Cardiac muscle cell (in vitro differentiated cells and primary cell): ENCODE data around the gene OSBP2. TPM values are rescaled to one million over a fixed set of nuclear protein-coding genes. Genes with fewer than 3 reads are reported as not detected.

Source experiments
- DNase-seq, 2 donors: peaks; one replicate each; pipeline versions ENCODE4 v3.0.0 to v3.0.0-alpha.2; 2010 to 2017; ENCODE audit warnings: low read depth in 1 of 2, low spot score in 1 of 2
- H3K27ac ChIP-seq: fragments of 200-600 bp; sonication (generic); 2 replicates; pipeline ENCODE4 v1.5.1; 2016
- H3K27me3 ChIP-seq: fragments of 200-600 bp; sonication (generic); 2 replicates; pipeline ENCODE4 v1.6.0; 2016; ENCODE audit warnings: control low read depth
- H3K36me3 ChIP-seq: fragments of 200-600 bp; sonication (generic); 2 replicates; pipeline ENCODE4 v1.5.1; 2016; ENCODE audit warnings: control low read depth
- H3K4me1 ChIP-seq: fragments of 200-600 bp; sonication (generic); 2 replicates; pipeline ENCODE4 v1.8.1; 2017; ENCODE audit warnings: low read depth, mild to moderate bottlenecking, mixed run types
- H3K4me3 ChIP-seq: fragments of 200-600 bp; sonication (generic); 2 replicates; pipeline ENCODE4 v1.5.1; 2016; ENCODE audit warnings: mild to moderate bottlenecking
- H3K9me3 ChIP-seq: fragments of 200-600 bp; sonication (generic); 2 replicates; pipeline ENCODE4 v1.5.1; 2017; ENCODE audit warnings: low read depth, mild to moderate bottlenecking, control low read depth
- CTCF ChIP-seq: IDR thresholded peaks from 2 replicates; pipeline ENCODE4 v1.5.1; 2012; ENCODE audit warnings: low read depth, mild to moderate bottlenecking, low read length
- polyA plus RNA-seq: library from polyadenylated mRNA; unstranded; fragments of >200 nt; fragmentation: Nextera tagmentation; extraction: Ambion mirVana; gene quantifications from 2 replicates; pipeline ENCODE4 v1.2.1, GENCODE V29; 2016
- total RNA-seq: library from RNA; depleted of rRNA; stranded (reverse); fragments of >200 nt; gene quantifications from 2 replicates; pipeline ENCODE4 v1.2.3, GENCODE V29; 2016

Gene OSBP2
- total and polyA plus RNA-seq, 2 experiments from 2014 or later = 19.4 to 32.5 TPM

- no peak overlapping the region for H3K4me3 ChIP-seq
- no peak overlapping the region for H3K27ac ChIP-seq
- no peak for DNase-seq
- peaks cover 82% of the 10 kb centered on the region for H3K36me3 ChIP-seq
- H3K4me1 ChIP-seq = peaks cover 8% of the 10 kb centered on the region
- no peak for TF ChIP-seq CTCF
- no peaks in the 10 kb centered on the region for H3K9me3 ChIP-seq
- H3K27me3 ChIP-seq = no peaks in the 10 kb centered on the region
Measured at GRCh38 chr22:30943368-30943767, 248.7 kb downstream of the OSBP2 start.

- Histone ChIP-seq H3K36me3 (peaks cover 83% of the 10 kb centered on the region), H3K4me3 (no peak overlapping the region), H3K9me3 (no peaks in the 10 kb centered on the region), H3K4me1 (peaks cover 8% of the 10 kb centered on the region), H3K27me3 (no peaks in the 10 kb centered on the region), H3K27ac (peak overlapping the region; percentile 54)
- TF ChIP-seq CTCF = no peak
- no peak for DNase-seq
Measured at GRCh38 chr22:30944986-30945385, 250.3 kb downstream of the OSBP2 start.

GRCh38 chr22:30945653-30946052 is 251.0 kb downstream of the OSBP2 start:
- no peak for DNase-seq
- TF ChIP-seq CTCF = no peak
- Histone ChIP-seq H3K27ac (peak overlapping the region; percentile 54), H3K27me3 (no peaks in the 10 kb centered on the region), H3K9me3 (no peaks in the 10 kb centered on the region), H3K4me3 (no peak overlapping the region), H3K36me3 (peaks cover 84% of the 10 kb centered on the region), H3K4me1 (peaks cover 8% of the 10 kb centered on the region)

- Histone ChIP-seq H3K4me1 (peaks cover 8% of the 10 kb centered on the region), H3K27me3 (no peaks in the 10 kb centered on the region), H3K27ac (peak overlapping the region; percentile 4), H3K36me3 (peaks cover 81% of the 10 kb centered on the region), H3K4me3 (no peak overlapping the region), H3K9me3 (no peaks in the 10 kb centered on the region)
- TF ChIP-seq CTCF = no peak
- DNase-seq = no peak
Measured at GRCh38 chr22:30946354-30946753, 251.7 kb downstream of the OSBP2 start.

GRCh38 chr22:30947173-30947815 is 252.6 kb downstream of the OSBP2 start:
- DNase-seq = no peak
- Histone ChIP-seq H3K4me3 (no peak overlapping the region), H3K27ac (no peak overlapping the region), H3K9me3 (no peaks in the 10 kb centered on the region), H3K27me3 (no peaks in the 10 kb centered on the region), H3K36me3 (peaks cover 72% of the 10 kb centered on the region), H3K4me1 (peaks cover 8% of the 10 kb centered on the region)
- no peak for TF ChIP-seq CTCF
